ENCODE measurements around the gene CHRM1. TPM values are rescaled to one million over a fixed set of nuclear protein-coding genes. Genes with fewer than 3 reads are reported as not detected.

CHRM1 gene
- total RNA-seq, 1 experiment from 2014 or later: 0.41 TPM

GRCh38 chr11:62921573-62922188 lies 518 bp upstream of the CHRM1 start:
- DNase-seq (ENCODE audit: low spot score): peak; percentile 85
- intact Hi-C loops (cut with micrococcal nuclease; ENCODE audit: unreplicated experiment): no loop called here
- BruUV-seq (replicated peaks): no TSS peak
- no peak for TF ChIP-seq EZH2 (IDR thresholded peaks at IDR 0.05; ENCODE audit: borderline replicate concordance, low read depth, low read length, poor library complexity, severe bottlenecking)
- TF ChIP-seq CTCF (conservative IDR thresholded peaks at IDR 0.05; ENCODE audit: low read depth, low read length): no peak
- CTCF ChIA-PET: interaction anchor here (0.6 to 2.6 kb wide), 5 partner anchors 13 to 442 kb away, joined by 4 to 12 read pairs (median 7); no protein-coding TSS in a partner anchor
- no peaks in the 10 kb centered on the region for H3K9me3 ChIP-seq (ENCODE audit: low read depth, low read length, poor library complexity, severe bottlenecking)
- POLR2A ChIA-PET (ENCODE audit: low non-redundant PET): interaction anchor here (0.6 kb wide), 1 partner anchor 257 kb away, joined by 17 read pairs; the partner anchor contains the start of genes C11orf98 and CSKMT
- peaks cover 25% of the 10 kb centered on the region for H3K4me1 ChIP-seq (ENCODE audit: insufficient read depth, low read length, poor library complexity, severe bottlenecking)
- H3K27ac ChIP-seq (ENCODE audit: low read depth, low read length, poor library complexity, severe bottlenecking): no peak overlapping the region
- no peaks in the 10 kb centered on the region for H3K27me3 ChIP-seq (replicated peaks; ENCODE audit: insufficient read depth, low read depth, low read length, poor library complexity)
- no peaks in the 10 kb centered on the region for H3K36me3 ChIP-seq (ENCODE audit: insufficient read depth, low read length, poor library complexity, severe bottlenecking)
- no peak overlapping the region for H3K4me3 ChIP-seq (ENCODE audit: low read depth, low read length, poor library complexity, severe bottlenecking)

- DNase-seq (ENCODE audit: low spot score): no peak
- Histone ChIP-seq H3K4me1 (ENCODE audit: insufficient read depth, low read length, poor library complexity, severe bottlenecking) (peaks cover 25% of the 10 kb centered on the region), H3K9me3 (ENCODE audit: low read depth, low read length, poor library complexity, severe bottlenecking) (no peaks in the 10 kb centered on the region), H3K4me3 (ENCODE audit: low read depth, low read length, poor library complexity, severe bottlenecking) (no peak overlapping the region), H3K36me3 (ENCODE audit: insufficient read depth, low read length, poor library complexity, severe bottlenecking) (no peaks in the 10 kb centered on the region), H3K27me3 (replicated peaks; ENCODE audit: insufficient read depth, low read depth, low read length, poor library complexity) (no peaks in the 10 kb centered on the region), H3K27ac (ENCODE audit: low read depth, low read length, poor library complexity, severe bottlenecking) (no peak overlapping the region)
- no peak for TF ChIP-seq EZH2 (IDR thresholded peaks at IDR 0.05; ENCODE audit: borderline replicate concordance, low read depth, low read length, poor library complexity, severe bottlenecking)
- no peak for TF ChIP-seq CTCF (conservative IDR thresholded peaks at IDR 0.05; ENCODE audit: low read depth, low read length)
- CTCF ChIA-PET: no interaction called here
- BruUV-seq (replicated peaks): no TSS peak
- POLR2A ChIA-PET (ENCODE audit: low non-redundant PET): no interaction called here
- intact Hi-C loops (cut with micrococcal nuclease; ENCODE audit: unreplicated experiment): no loop called here
These were observed 1.1 kb downstream of the CHRM1 start for GRCh38 chr11:62919898-62920640.

- BruUV-seq (replicated peaks): no TSS peak
- H3K9me3 ChIP-seq (ENCODE audit: low read depth, low read length, poor library complexity, severe bottlenecking): no peaks in the 10 kb centered on the region
These were observed 1.7 kb downstream of the CHRM1 start for GRCh38 chr11:62919476-62919875.

More at GRCh38 chr11:62919476-62919875, 1.7 kb downstream of the CHRM1 start:
- TF ChIP-seq EZH2 (IDR thresholded peaks at IDR 0.05; ENCODE audit: borderline replicate concordance, low read depth, low read length, poor library complexity, severe bottlenecking): no peak
- no peak for TF ChIP-seq CTCF (conservative IDR thresholded peaks at IDR 0.05; ENCODE audit: low read depth, low read length)
- ChIA-PET CTCF (no interaction called here), POLR2A (ENCODE audit: low non-redundant PET) (no interaction called here)
- H3K4me1 ChIP-seq (ENCODE audit: insufficient read depth, low read length, poor library complexity, severe bottlenecking): peaks cover 25% of the 10 kb centered on the region
- no peak overlapping the region for H3K27ac ChIP-seq (ENCODE audit: low read depth, low read length, poor library complexity, severe bottlenecking)
- no peak overlapping the region for H3K4me3 ChIP-seq (ENCODE audit: low read depth, low read length, poor library complexity, severe bottlenecking)
- no peak for DNase-seq (ENCODE audit: low spot score)
- intact Hi-C loops (cut with micrococcal nuclease; ENCODE audit: unreplicated experiment): no loop called here
- no peaks in the 10 kb centered on the region for H3K36me3 ChIP-seq (ENCODE audit: insufficient read depth, low read length, poor library complexity, severe bottlenecking)
- H3K27me3 ChIP-seq (replicated peaks; ENCODE audit: insufficient read depth, low read depth, low read length, poor library complexity): no peaks in the 10 kb centered on the region
